Hematopoietic multipotent progenitor cell treated with erythropoietin and hydrocortisone succinate and interleukin-3 and kit ligand, for 4 days (in vitro differentiated cells): ENCODE measurements around the gene IMPDH2.
A peak's percentile ranks its signal among the peaks of the same experiment; 100 is the strongest.

ENCODE experiments used
- DNase-seq: peaks from one replicate; pipeline ENCODE4 v3.0.0-alpha.2; 2015

IMPDH2 gene

GRCh38 chr3:49005303-49005680 lies 23.9 kb downstream of the IMPDH2 start:
- no peak for DNase-seq

- DNase-seq: peak; percentile 63
Observed at GRCh38 chr3:49004352-49005302, 24.6 kb downstream of the IMPDH2 start.

- peak; percentile 31 for DNase-seq
Observed at GRCh38 chr3:49001155-49001554, 28.0 kb downstream of the IMPDH2 start.

DNA sequence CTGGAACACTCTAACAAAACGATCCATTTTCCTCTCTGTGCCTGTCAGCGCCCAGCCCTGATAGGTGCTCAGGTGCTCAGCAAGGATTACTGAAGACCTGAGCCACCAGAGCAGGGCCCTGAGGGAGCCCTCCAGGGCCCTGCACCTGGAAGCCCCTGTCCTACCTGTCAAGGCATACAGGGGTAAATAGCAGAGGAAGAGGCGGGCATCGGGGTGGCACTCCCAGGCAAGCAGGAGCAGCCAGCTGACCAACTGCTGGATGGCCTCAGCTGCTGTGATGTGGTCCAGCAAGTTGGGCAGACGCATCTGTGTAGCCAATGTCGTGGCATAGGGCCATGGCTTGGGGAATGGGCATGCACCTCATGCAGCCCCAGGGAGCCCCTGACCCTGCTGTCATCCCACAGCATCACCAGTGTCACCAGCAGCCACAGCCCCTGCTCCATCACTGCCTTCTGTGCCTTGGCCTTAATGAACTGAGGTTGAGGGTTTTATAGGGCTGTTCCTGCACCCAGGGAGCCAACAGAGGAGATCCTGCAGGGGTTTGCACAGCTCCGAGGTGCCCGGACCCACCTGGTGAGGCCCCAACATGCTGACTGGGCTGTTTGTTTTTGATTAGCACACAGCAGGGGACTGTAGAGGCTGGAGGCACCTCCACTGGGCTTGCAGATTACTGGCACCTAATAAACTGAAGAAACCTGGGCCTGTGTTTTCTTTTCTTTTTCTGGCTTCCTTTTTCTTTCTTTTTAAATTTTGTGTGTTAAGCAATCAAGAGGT lies 29.9 kb downstream of the IMPDH2 start:
- no peak for DNase-seq

GRCh38 chr3:48997714-48998637 lies 31.2 kb downstream of the IMPDH2 start:
- DNase-seq: no peak

- no peak for DNase-seq
Observed at GRCh38 chr3:48997102-48997635, 32.0 kb downstream of the IMPDH2 start.

- DNase-seq: no peak
Observed at GRCh38 chr3:48996640-48997039, 32.6 kb downstream of the IMPDH2 start.

GRCh38 chr3:48993834-48994233 lies 35.4 kb downstream of the IMPDH2 start:
- DNase-seq: peak; percentile 40

DNA sequence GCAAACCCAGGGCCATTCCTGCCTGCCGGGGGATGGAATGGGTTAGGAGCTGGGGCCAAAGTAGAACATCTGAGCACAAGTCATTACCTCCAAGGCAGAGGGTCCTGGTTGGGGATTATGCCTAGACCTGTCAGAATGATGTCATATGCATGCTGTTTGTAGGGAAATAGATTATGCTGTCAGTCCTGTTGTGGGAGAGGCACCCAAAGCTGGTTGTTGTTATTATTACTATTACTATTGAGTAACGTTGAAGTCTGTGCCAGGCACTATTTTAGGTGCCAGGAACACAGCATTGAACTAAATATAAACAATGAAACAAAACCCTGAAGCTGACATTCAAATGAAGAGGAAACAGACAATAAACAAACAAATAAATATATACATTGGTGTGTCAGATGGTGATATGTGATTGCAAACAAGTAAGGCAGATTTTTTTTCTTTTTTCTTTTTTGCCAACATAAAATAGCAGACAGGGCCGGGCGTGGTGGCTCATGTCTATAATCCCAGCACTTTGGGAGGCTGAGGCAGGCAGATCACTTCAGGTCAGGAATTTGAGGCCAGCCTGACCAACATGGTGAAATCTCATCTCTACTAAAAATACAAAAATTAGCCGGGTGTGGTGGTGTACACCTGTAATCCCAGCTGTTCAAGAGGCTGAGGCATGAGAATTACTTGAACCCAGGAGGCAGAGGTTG lies 37.2 kb downstream of the IMPDH2 start:
- no peak for DNase-seq

DNA sequence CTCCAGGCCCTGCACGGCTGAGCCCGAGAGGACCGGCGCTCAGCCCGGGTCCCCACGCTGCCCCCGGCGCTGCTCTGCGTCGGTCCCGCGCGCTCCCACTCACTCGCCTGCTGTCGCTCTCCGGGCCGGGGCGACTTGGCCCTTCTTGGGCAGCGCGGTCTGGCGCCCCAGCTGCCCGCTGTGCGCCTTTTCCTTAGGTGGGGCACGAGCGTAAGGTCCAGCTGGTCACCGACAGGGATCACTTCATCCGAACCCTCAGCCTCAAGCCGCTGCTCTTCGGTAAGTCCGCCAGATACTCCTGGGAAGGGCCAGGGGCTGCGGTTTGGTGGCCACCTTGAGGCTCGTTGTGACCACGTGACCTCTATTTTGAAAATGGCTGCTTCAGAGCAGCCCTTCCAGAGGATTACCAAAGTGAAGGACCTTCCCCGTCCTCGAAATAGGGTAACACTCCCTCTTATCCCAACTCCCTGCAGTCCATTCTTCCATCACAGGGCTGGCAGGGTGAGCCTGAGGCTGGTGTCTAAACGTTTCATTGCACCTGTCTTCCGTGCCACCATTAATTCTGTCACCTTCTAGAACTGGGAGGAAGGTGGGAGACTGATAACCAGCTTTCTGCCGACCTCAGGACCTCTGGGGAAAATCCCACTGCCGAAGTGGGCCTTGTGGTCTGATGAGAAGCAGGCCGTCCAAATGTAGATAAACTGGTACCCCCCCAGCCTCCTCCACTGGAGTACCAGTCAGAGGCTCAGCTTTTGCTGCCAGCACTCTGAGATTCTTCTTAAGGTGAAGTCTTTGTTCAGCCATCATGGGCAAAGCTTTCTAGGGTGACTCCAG lies 38.3 kb downstream of the IMPDH2 start:
- DNase-seq: peak; percentile 73

DNA sequence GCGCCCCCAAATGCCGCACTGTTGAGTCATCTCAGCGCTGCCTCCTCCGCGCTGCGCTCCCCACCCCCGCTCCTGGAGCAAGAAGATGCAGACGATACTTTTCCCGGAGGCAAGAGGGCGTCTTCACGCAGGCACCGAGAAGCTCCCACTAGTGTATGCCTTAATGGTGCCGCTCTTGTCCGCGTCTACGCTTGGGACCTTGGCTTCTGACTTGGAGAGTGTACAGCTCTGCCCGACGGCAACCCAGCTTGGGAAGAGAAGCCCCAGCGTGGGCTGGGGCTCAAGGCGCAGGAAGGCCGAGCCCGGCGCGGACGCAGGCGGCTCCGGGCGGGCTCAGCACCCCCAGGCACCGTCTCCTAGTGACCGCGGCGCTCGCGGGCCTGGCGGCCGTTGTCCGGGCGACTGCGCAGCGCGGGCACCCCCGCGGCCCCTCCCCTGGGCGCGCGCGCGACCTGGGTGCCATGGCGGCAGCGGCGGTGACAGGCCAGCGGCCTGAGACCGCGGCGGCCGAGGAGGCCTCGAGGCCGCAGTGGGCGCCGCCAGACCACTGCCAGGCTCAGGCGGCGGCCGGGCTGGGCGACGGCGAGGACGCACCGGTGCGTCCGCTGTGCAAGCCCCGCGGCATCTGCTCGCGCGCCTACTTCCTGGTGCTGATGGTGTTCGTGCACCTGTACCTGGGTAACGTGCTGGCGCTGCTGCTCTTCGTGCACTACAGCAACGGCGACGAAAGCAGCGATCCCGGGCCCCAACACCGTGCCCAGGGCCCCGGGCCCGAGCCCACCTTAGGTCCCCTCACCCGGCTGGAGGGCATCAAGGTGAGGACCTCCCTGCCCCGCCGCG lies 39.2 kb downstream of the IMPDH2 start, which contains the start of gene P4HTM:
Gene P4HTM, plus strand, starts transcription at position 446 of the 840 bp plus-strand sequence. Its CDS starts 16 bp downstream, at position 462.
- DNase-seq: peak; percentile 95

GRCh38 chr3:48989126-48989795 lies 39.9 kb downstream of the IMPDH2 start:
- DNase-seq: no peak

DNA sequence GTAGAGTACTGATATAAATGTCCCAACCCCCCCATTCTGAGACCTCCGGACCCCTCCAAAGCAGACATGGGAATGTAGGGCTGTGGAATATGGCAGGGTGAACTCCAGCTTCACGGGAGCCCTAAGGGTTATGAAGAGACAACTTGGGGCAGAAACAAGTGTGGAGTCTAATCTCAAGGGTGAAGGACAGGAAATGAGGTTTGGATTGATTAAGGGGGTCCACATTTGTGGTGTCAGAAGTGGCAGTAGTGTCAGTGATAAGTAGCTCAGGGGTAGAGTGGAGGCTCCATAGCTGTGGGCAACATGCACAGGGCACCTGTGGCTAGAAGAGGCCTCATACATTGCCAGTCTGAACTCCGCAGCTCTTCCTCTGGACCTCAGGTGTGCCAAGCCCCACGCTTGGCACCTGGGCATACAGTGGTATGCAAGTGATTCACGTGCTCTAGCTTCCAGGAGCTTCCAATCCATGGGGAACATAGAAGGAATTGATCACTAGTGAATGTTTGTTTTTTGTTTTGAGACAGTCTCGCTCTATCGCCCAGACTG lies 43.3 kb downstream of the IMPDH2 start:
- DNase-seq: peak; percentile 52

- no peak for DNase-seq
Observed at GRCh38 chr3:48984663-48985062, 44.5 kb downstream of the IMPDH2 start.

GRCh38 chr3:48983096-48983495 lies 46.1 kb downstream of the IMPDH2 start:
- no peak for DNase-seq

GRCh38 chr3:48982686-48983085 lies 46.5 kb downstream of the IMPDH2 start:
- DNase-seq: no peak

DNA sequence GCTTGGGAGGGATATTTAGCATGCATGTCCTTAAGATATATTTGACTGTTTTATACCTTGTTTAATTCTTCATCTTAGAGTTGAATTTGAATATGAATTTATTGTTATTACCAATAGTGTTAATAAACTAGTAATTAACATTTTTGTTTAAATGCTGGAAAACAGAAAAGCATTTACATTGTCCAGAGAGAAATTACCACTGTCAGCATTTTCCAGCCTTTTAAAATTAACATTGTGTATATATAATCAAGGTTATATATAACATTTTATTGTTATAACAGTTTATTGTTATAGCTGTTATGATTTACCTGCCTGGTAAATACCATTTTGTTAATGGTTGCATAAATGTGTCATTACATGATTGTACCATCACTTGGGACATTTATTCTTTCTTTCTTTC lies 47.2 kb downstream of the IMPDH2 start:
- no peak for DNase-seq

- DNase-seq: no peak
Observed at GRCh38 chr3:48980295-48980694, 48.9 kb downstream of the IMPDH2 start.

DNA sequence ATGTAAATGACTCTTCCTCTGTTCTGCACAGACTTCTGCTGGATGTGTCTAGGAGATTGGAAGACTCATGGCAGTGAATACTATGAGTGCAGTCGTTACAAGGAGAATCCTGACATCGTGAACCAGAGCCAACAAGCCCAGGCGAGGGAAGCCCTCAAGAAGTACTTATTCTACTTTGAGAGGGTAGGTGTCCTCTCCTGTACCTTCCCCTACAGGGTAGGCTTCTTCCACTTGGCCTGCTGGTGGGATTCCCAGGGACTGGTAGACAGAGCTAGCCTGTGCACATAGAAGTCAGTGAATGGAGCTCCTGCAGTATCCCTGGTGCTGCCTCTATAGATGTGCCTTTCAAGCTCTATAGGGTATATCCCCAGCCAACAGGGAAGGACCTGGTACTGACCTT lies 49.7 kb downstream of the IMPDH2 start:
- no peak for DNase-seq
